HCT116 (cell line): ENCODE data around the gene PAK6. TPM values are rescaled to one million over a fixed set of nuclear protein-coding genes. Genes with fewer than 3 reads are reported as not detected.

Experiments used
- ATAC-seq: fragments of 200-7000 bp; cut with Tn5 transposase; 2 replicates; pipeline ENCODE4 v1.9.1; 2020; ENCODE audit warnings: mild to moderate bottlenecking, moderate library complexity
- BruUV-seq: library from RNA; stranded (reverse); fragments of 400-500 nt; replicated peaks from 2 replicates; lab custom pipeline; 2021; lab: Mats Ljungman, UMichigan
- CTCF ChIA-PET: fragments of 300-600 bp; sonication (Branson Sonifier 250); formaldehyde crosslinking; loops from one replicate; lab custom pipeline; 2021; ENCODE audit warnings: antibody characterized with exemption; lab: Charles Lee
- POLR2A ChIA-PET: fragments of 300-600, 350-600 bp; sonication (Branson Sonifier 250); formaldehyde crosslinking; loops from one replicate; lab custom pipeline; 2021; ENCODE audit warnings: antibody characterized with exemption; lab: Charles Lee
- RAD21 ChIA-PET, 2 experiments: fragments of 300-600 bp; sonication (Branson Sonifier 250); formaldehyde crosslinking; loops; one replicate each; lab custom pipeline; 2023; ENCODE audit warnings: low total read pairs in 2 of 2; ENCODE audit not compliant: uncharacterized antibody in 2 of 2, unreplicated experiment in 2 of 2, low non-redundant PET in 1 of 2; lab: Charles Lee
- DNase-seq: peaks from one replicate; pipeline ENCODE4 v3.0.0-alpha.2; 2010; ENCODE audit warnings: low read depth, low spot score
- H2AFZ ChIP-seq: fragments of 200-600 bp; shearing (Covaris generic), sonication (generic); 2 replicates; pipeline ENCODE4 v1.6.1; 2017; ENCODE audit warnings: low read depth, mixed run types, mixed read lengths, antibody characterized with exemption, low read length; ENCODE audit not compliant: poor library complexity, severe bottlenecking
- H3K27ac ChIP-seq: 2 replicates; pipeline ENCODE4 v1.5.1; 2012; ENCODE audit warnings: low read depth, low read length
- H3K27me3 ChIP-seq: fragments of 200-600 bp; sonication (generic); 2 replicates; pipeline ENCODE4 v1.6.1; 2016; ENCODE audit warnings: mixed run types, low read length, mixed read lengths; ENCODE audit not compliant: insufficient read depth
- H3K36me3 ChIP-seq, 2 experiments: fragments of 200-500 bp in 1 of 2; fragments of 200-600 bp in 1 of 2; sonication (Bioruptor generic) in 1 of 2; sonication (generic) in 1 of 2; 2 replicates each; pipeline versions ENCODE4 v1.5.1 to v1.6.1; 2014 to 2016; ENCODE audit warnings: low read length in 2 of 2, inconsistent platforms in 1 of 2, mixed read lengths in 1 of 2, mixed run types in 1 of 2; ENCODE audit not compliant: insufficient read depth in 2 of 2, control insufficient read depth in 1 of 2
- H3K4me1 ChIP-seq, 2 experiments: fragments of 200-600 bp in 1 of 2; sonication (generic) in 1 of 2; 2 replicates each; pipeline versions ENCODE4 v1.5.1 to v1.6.1; 2012 to 2017; ENCODE audit warnings: low read length in 2 of 2, inconsistent platforms in 1 of 2, mild to moderate bottlenecking in 1 of 2, mixed read lengths in 1 of 2, mixed run types in 1 of 2, moderate library complexity in 1 of 2; ENCODE audit not compliant: insufficient read depth in 2 of 2, control insufficient read depth in 1 of 2
- H3K4me2 ChIP-seq: fragments of 200-600 bp; sonication (generic); 2 replicates; pipeline ENCODE4 v1.6.1; 2017; ENCODE audit warnings: mixed run types, low read length, mixed read lengths
- H3K4me3 ChIP-seq, 2 experiments: fragments of 200-600 bp in 1 of 2; sonication (generic) in 1 of 2; replicated peaks in 1 of 2; 2 replicates each; pipeline ENCODE4 v1.5.1; 2011 to 2016; ENCODE audit warnings: low read length in 2 of 2, control low read depth in 1 of 2, low read depth in 1 of 2, mild to moderate bottlenecking in 1 of 2, mixed read lengths in 1 of 2, mixed run types in 1 of 2
- H3K79me2 ChIP-seq: fragments of 200-600 bp; sonication (generic); 2 replicates; pipeline ENCODE4 v1.6.1; 2017; ENCODE audit warnings: mild to moderate bottlenecking, mixed run types, low read length, moderate library complexity, mixed read lengths; ENCODE audit not compliant: insufficient read depth
- H3K9ac ChIP-seq: fragments of 200-600 bp; sonication (generic); 2 replicates; pipeline ENCODE4 v1.6.1; 2016; ENCODE audit warnings: low read length, mixed read lengths
- H3K9me2 ChIP-seq: fragments of 200-600 bp; sonication (generic), shearing (Covaris generic); 2 replicates; pipeline ENCODE4 v1.6.1; 2017; ENCODE audit warnings: mixed run types, mild to moderate bottlenecking, moderate library complexity; ENCODE audit not compliant: insufficient read depth
- H3K9me3 ChIP-seq, 2 experiments: fragments of 200-500 bp in 1 of 2; fragments of 200-600 bp in 1 of 2; sonication (Bioruptor generic) in 1 of 2; sonication (generic) in 1 of 2; 2 replicates each; pipeline ENCODE4 v1.6.1; 2014 to 2017; ENCODE audit warnings: low read length in 2 of 2, mixed read lengths in 2 of 2, inconsistent platforms in 1 of 2, low read depth in 1 of 2, mild to moderate bottlenecking in 1 of 2, mixed run types in 1 of 2, moderate library complexity in 1 of 2; ENCODE audit not compliant: control insufficient read depth in 1 of 2, insufficient read depth in 1 of 2
- H4K20me1 ChIP-seq: fragments of 200-600 bp; sonication (generic), shearing (Covaris generic); 2 replicates; pipeline ENCODE4 v1.6.1; 2017; ENCODE audit warnings: mixed run types, mild to moderate bottlenecking, moderate library complexity; ENCODE audit not compliant: insufficient read depth
- ELF1 ChIP-seq: IDR thresholded peaks from 2 replicates; pipeline ENCODE4 v1.6.1; 2012; ENCODE audit warnings: low read depth, borderline replicate concordance
- JUND ChIP-seq: IDR thresholded peaks from 2 replicates; pipeline ENCODE4 v1.6.1; 2012
- RAD21 ChIP-seq: IDR thresholded peaks from 2 replicates; pipeline ENCODE4 v1.6.1; 2012; ENCODE audit warnings: low read depth, mild to moderate bottlenecking
- TCF7L2 ChIP-seq: IDR thresholded peaks from 2 replicates; pipeline ENCODE4 v1.7.0; 2011; ENCODE audit warnings: borderline replicate concordance, inconsistent platforms; ENCODE audit not compliant: insufficient read depth, insufficient read length; ENCODE audit errors: extremely low read depth
- YY1 ChIP-seq: IDR thresholded peaks from 2 replicates; pipeline ENCODE4 v1.6.1; 2011; ENCODE audit warnings: low read length, low read depth, moderate library complexity, mild to moderate bottlenecking; ENCODE audit not compliant: insufficient replicate concordance; ENCODE audit errors: extremely low read depth
- ZFX ChIP-seq: fragments of 450-650 bp; IDR thresholded peaks from 2 replicates; pipeline ENCODE4 v1.6.1; 2017
- intact Hi-C: fragments of 100-400 bp; cut with micrococcal nuclease; formaldehyde crosslinking; loops from 2 replicates; pipeline ENCODE4 v1.10.0; 2022
- total RNA-seq: library from RNA; stranded (reverse); gene quantifications from one replicate; pipeline ENCODE4 v1.2.1, GENCODE V29; 2021; ENCODE audit not compliant: unreplicated experiment
- TF ChIP-seq, protein P1 (sequence below): IDR thresholded peaks from 2 replicates; pipeline ENCODE4 v1.6.1; 2012
- TF ChIP-seq, protein P2 (sequence below), 3 experiments: fragments of 200-600 bp in 1 of 3; sonication (generic) in 1 of 3; IDR thresholded peaks in 2 of 3; conservative IDR thresholded peaks in 1 of 3; 2 replicates each; pipeline ENCODE4 v1.5.1; 2012 to 2017; ENCODE audit warnings: low read depth in 2 of 3, low read length in 2 of 3, antibody characterized with exemption in 1 of 3, borderline replicate concordance in 1 of 3, control low read depth in 1 of 3, mild to moderate bottlenecking in 1 of 3, mixed read lengths in 1 of 3, mixed run types in 1 of 3, moderate library complexity in 1 of 3; ENCODE audit not compliant: insufficient read depth in 1 of 3
- TF ChIP-seq, protein P3 (sequence below): IDR thresholded peaks from 2 replicates; pipeline ENCODE4 v1.6.1; 2011; ENCODE audit warnings: mild to moderate bottlenecking, low read length, moderate library complexity; ENCODE audit not compliant: insufficient replicate concordance; ENCODE audit errors: extremely low read depth
- TF ChIP-seq, protein P4 (sequence below): IDR thresholded peaks from 2 replicates; pipeline ENCODE4 v1.6.1; 2012

Gene PAK6
- total RNA-seq, 1 experiment from 2014 or later, result 19.9 TPM

DNA sequence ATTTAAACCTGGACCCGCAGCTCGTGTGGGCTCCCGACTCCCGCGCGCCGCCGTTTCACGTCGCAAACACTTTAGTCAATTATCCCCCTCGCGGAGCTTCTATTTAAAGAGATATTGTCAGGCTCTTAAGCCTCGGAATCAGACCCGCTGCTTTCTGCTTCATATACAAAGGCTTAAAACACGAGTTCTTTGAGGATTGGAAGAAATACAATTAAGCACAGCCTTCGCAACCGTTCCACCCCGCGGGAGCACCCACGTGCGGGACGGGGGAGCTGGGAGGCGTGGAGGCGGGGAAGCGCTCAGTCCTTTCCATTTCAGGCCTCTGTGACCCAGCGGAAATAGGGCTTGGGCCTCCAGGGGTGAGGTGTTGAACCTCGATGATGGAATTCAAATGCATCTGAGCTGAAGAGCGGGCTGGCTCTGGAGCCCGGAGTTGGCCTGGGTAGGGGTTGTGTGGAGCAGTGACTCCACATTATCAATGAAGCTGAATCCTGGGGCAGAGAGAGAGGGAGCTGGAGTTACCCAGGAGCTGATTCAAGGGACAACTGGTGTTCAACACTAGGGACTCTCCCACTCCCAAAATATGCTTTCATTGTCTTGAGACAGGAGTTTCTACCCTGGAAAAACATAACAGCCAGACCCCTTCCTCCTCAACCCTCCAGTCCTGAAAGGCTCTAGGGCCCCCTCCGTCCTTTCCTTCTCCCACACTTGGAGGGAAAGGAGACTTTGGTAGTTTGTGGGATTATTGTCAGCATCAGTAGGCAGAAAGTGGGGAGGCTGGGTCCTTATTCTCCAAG, 41.6 kb downstream of the PAK6 start:
- BruUV-seq, result no TSS peak
- ChIA-PET POLR2A (no interaction called here), RAD21 (no interaction called here), CTCF (interaction anchor here (1.7 to 5.6 kb wide), 9 partner anchors 8 to 234 kb away, joined by 5 to 134 read pairs (median 24); partner anchors contain the start of genes CCDC9B, INAFM2 and PLCB2)
- H3K27ac ChIP-seq, result no peak overlapping the region
- H3K79me2 ChIP-seq, result no peaks in the 10 kb centered on the region
- H3K9ac ChIP-seq, result no peak overlapping the region
- H3K9me2 ChIP-seq, result no peaks in the 10 kb centered on the region
- H2AFZ ChIP-seq, result no peak overlapping the region
- H3K27me3 ChIP-seq, result no peaks in the 10 kb centered on the region
- H3K36me3 ChIP-seq, result no peaks in the 10 kb centered on the region; a peak in 1 of 4 replicates
- H4K20me1 ChIP-seq, result no peaks in the 10 kb centered on the region
- TF ChIP-seq, protein P1, sequence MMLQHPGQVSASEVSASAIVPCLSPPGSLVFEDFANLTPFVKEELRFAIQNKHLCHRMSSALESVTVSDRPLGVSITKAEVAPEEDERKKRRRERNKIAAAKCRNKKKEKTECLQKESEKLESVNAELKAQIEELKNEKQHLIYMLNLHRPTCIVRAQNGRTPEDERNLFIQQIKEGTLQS, result no peak
- TF ChIP-seq, protein P2, sequence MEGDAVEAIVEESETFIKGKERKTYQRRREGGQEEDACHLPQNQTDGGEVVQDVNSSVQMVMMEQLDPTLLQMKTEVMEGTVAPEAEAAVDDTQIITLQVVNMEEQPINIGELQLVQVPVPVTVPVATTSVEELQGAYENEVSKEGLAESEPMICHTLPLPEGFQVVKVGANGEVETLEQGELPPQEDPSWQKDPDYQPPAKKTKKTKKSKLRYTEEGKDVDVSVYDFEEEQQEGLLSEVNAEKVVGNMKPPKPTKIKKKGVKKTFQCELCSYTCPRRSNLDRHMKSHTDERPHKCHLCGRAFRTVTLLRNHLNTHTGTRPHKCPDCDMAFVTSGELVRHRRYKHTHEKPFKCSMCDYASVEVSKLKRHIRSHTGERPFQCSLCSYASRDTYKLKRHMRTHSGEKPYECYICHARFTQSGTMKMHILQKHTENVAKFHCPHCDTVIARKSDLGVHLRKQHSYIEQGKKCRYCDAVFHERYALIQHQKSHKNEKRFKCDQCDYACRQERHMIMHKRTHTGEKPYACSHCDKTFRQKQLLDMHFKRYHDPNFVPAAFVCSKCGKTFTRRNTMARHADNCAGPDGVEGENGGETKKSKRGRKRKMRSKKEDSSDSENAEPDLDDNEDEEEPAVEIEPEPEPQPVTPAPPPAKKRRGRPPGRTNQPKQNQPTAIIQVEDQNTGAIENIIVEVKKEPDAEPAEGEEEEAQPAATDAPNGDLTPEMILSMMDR (IDR thresholded peaks at IDR 0.05 in 2 of 3, conservative IDR thresholded peaks at IDR 0.05 in 1 of 3; ENCODE audit: borderline replicate concordance in 1 of 3, insufficient read depth in 1 of 3, low read depth in 2 of 3, low read length in 2 of 3), result no peak
- no peak for TF ChIP-seq ELF1
- TF ChIP-seq, protein P3, sequence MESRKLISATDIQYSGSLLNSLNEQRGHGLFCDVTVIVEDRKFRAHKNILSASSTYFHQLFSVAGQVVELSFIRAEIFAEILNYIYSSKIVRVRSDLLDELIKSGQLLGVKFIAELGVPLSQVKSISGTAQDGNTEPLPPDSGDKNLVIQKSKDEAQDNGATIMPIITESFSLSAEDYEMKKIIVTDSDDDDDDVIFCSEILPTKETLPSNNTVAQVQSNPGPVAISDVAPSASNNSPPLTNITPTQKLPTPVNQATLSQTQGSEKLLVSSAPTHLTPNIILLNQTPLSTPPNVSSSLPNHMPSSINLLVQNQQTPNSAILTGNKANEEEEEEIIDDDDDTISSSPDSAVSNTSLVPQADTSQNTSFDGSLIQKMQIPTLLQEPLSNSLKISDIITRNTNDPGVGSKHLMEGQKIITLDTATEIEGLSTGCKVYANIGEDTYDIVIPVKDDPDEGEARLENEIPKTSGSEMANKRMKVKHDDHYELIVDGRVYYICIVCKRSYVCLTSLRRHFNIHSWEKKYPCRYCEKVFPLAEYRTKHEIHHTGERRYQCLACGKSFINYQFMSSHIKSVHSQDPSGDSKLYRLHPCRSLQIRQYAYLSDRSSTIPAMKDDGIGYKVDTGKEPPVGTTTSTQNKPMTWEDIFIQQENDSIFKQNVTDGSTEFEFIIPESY, result no peak
- TF ChIP-seq JUND, result no peak
- no peak for TF ChIP-seq RAD21
- TF ChIP-seq YY1, result no peak
- no peak for TF ChIP-seq ZFX
- no peak for TF ChIP-seq TCF7L2
- TF ChIP-seq, protein P4, sequence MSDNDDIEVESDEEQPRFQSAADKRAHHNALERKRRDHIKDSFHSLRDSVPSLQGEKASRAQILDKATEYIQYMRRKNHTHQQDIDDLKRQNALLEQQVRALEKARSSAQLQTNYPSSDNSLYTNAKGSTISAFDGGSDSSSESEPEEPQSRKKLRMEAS, result no peak
- no peaks in the 10 kb centered on the region for H3K9me3 ChIP-seq
- no peak overlapping the region for H3K4me2 ChIP-seq
- intact Hi-C loops, result no loop called here
- H3K4me3 ChIP-seq, result no peak overlapping the region
- H3K4me1 ChIP-seq, result peaks cover 7 to 29% of the 10 kb centered on the region in 2 experiments
- DNase-seq (no peak), ATAC-seq (no peak)
